ENCODE measurements around the gene FMNL1. TPM values are rescaled to one million over a fixed set of nuclear protein-coding genes. Genes with fewer than 3 reads are reported as not detected.

Gene FMNL1
- polyA plus RNA-seq, 3 donors, result 23.8 to 826 (median 24.8) TPM

- H3K36me3 ChIP-seq (replicated peaks in 1 of 2; ENCODE audit: control insufficient read depth in 1 of 2, insufficient read depth in 2 of 2, low read length in 2 of 2), result no peaks in the 10 kb centered on the region
- TF ChIP-seq CTCF (IDR thresholded peaks at IDR 0.05), result no peak
- H3K27me3 ChIP-seq (ENCODE audit: control insufficient read depth in 2 of 2, insufficient read depth in 2 of 2, low read length in 2 of 2), result no peaks in the 10 kb centered on the region
- H3K27ac Mint-ChIP-seq, result no peak overlapping the region
- peaks cover 36 to 44% of the 10 kb centered on the region in 2 donors for H3K4me1 ChIP-seq (ENCODE audit: control insufficient read depth in 1 of 2, insufficient read depth in 2 of 2, low read length in 2 of 2)
- H4K20me1 ChIP-seq (ENCODE audit: insufficient read depth, low read length), result no peaks in the 10 kb centered on the region
- peaks cover 0 to 2% (median 0%) of the 10 kb centered on the region in 7 donors for H3K9me3 Mint-ChIP-seq
- H3K9me3 ChIP-seq (replicated peaks in 1 of 2; ENCODE audit: control insufficient read depth in 1 of 2, insufficient read depth in 1 of 2, low read length in 2 of 2), result no peaks in the 10 kb centered on the region
- peaks cover 0 to 4% (median 2%) of the 10 kb centered on the region in 3 donors for H3K27me3 Mint-ChIP-seq (ENCODE audit: low read depth in 3 of 3)
- DNase-seq, result no peak
- H3K4me2 ChIP-seq (replicated peaks; ENCODE audit: extremely low read depth, low read length, poor library complexity, severe bottlenecking), result no peak overlapping the region
- no peak overlapping the region for H3K4me3 Mint-ChIP-seq
- peak overlapping the region; percentile 65 for H2AFZ ChIP-seq (ENCODE audit: insufficient read depth, low read depth, low read length, poor library complexity, severe bottlenecking)
- H3K4me1 Mint-ChIP-seq, result peaks cover 34% of the 10 kb centered on the region
- H3K9ac ChIP-seq (ENCODE audit: insufficient read depth, low read length, poor library complexity, severe bottlenecking), result no peak overlapping the region
- no peaks in the 10 kb centered on the region for H3K79me2 ChIP-seq (ENCODE audit: insufficient read depth, low read length)
- no peak overlapping the region for H3K4me3 ChIP-seq (replicated peaks in 1 of 3; ENCODE audit: low read depth in 2 of 3, low read length in 3 of 3)
- no peaks in the 10 kb centered on the region for H3K36me3 Mint-ChIP-seq
- intact Hi-C loops (cut with micrococcal nuclease), result loop anchor here in 1 of 2 donors (5.0 kb wide), 1 partner anchor 35 kb away; the partner anchor contains the start of gene HEXIM2
- H3K27ac ChIP-seq (ENCODE audit: low read depth in 1 of 2, low read length in 2 of 2), result no peak overlapping the region
- 90% methylated on average over 4 of the region's 6 CpGs for WGBS (ENCODE audit: insufficient coverage)
Observed at GRCh38 chr17:45197108-45197507, 24.6 kb upstream of the FMNL1 start.

GRCh38 chr17:45197555-45198334, 23.9 kb upstream of the FMNL1 start:
- under 1% methylated on average over 8 of the region's 16 CpGs for WGBS (ENCODE audit: insufficient coverage)
- peaks cover 42 to 51% of the 10 kb centered on the region in 2 donors for H3K4me1 ChIP-seq (ENCODE audit: control insufficient read depth in 1 of 2, insufficient read depth in 2 of 2, low read length in 2 of 2)
- H3K4me2 ChIP-seq (replicated peaks; ENCODE audit: extremely low read depth, low read length, poor library complexity, severe bottlenecking), result peak overlapping the region; percentile 42
- Mint-ChIP-seq H3K27me3 (ENCODE audit: low read depth in 3 of 3) (peaks cover 0 to 4% (median 2%) of the 10 kb centered on the region in 3 donors), H3K4me1 (peaks cover 40% of the 10 kb centered on the region), H3K4me3 (peak overlapping the region in 1 of 2 donors; percentile 34), H3K27ac (peak overlapping the region in 4 of 7 donors; percentile 40 to 76 (median 66)), H3K36me3 (no peaks in the 10 kb centered on the region), H3K9me3 (peaks cover 0 to 2% (median 0%) of the 10 kb centered on the region in 7 donors)
- DNase-seq, result peak; percentile 86 to 89 (median 87)
- no peaks in the 10 kb centered on the region for H3K36me3 ChIP-seq (replicated peaks in 1 of 2; ENCODE audit: control insufficient read depth in 1 of 2, insufficient read depth in 2 of 2, low read length in 2 of 2)
- no peak overlapping the region for H3K27ac ChIP-seq (ENCODE audit: low read depth in 1 of 2, low read length in 2 of 2)
- H3K27me3 ChIP-seq (ENCODE audit: control insufficient read depth in 2 of 2, insufficient read depth in 2 of 2, low read length in 2 of 2), result no peaks in the 10 kb centered on the region
- H3K9me3 ChIP-seq (replicated peaks in 1 of 2; ENCODE audit: control insufficient read depth in 1 of 2, insufficient read depth in 1 of 2, low read length in 2 of 2), result no peaks in the 10 kb centered on the region
- TF ChIP-seq CTCF (IDR thresholded peaks at IDR 0.05), result peak; percentile 99
- H3K79me2 ChIP-seq (ENCODE audit: insufficient read depth, low read length), result no peaks in the 10 kb centered on the region
- peak overlapping the region; percentile 65 for H2AFZ ChIP-seq (ENCODE audit: insufficient read depth, low read depth, low read length, poor library complexity, severe bottlenecking)
- no peak overlapping the region for H3K4me3 ChIP-seq (replicated peaks in 1 of 3; ENCODE audit: low read depth in 2 of 3, low read length in 3 of 3)
- no peak overlapping the region for H3K9ac ChIP-seq (ENCODE audit: insufficient read depth, low read length, poor library complexity, severe bottlenecking)
- H4K20me1 ChIP-seq (ENCODE audit: insufficient read depth, low read length), result no peaks in the 10 kb centered on the region
- intact Hi-C loops (cut with micrococcal nuclease), result loop anchor here (1.0 to 5.0 kb wide), 3 partner anchors 35 to 64 kb away; partner anchors contain the start of genes ACBD4 (in 1 of the 2) and HEXIM2 (in 1 of the 2)

Measured in CD14-positive monocyte (primary cell).